Iris pigment epithelial cell (primary cell): ENCODE data around the gene CAT.
"Not testable (repeated sequence)": the region's sequence is repeated elsewhere in the genome, so short reads cannot be mapped to it uniquely, and the experiment has no call there.

Experiments
- DNase-seq: peaks from one replicate; pipeline ENCODE4 v3.0.0-alpha.2; 2011; ENCODE audit warnings: low read depth

Gene CAT

GRCh38 chr11:34438529-34439507 is at the start of gene CAT:
Gene CAT, plus strand, starts transcription at chr11:34438934. Its CDS starts 80 bp downstream, at chr11:34439014.
- peak; percentile 99 for DNase-seq

GRCh38 chr11:34394771-34395300 is 43.9 kb upstream of the CAT start:
- no peak for DNase-seq

- peak; percentile 64 for DNase-seq
Measured at GRCh38 chr11:34395916-34396550, 42.7 kb upstream of the CAT start.

GRCh38 chr11:34397120-34397519 is 41.6 kb upstream of the CAT start:
- no peak for DNase-seq

DNA sequence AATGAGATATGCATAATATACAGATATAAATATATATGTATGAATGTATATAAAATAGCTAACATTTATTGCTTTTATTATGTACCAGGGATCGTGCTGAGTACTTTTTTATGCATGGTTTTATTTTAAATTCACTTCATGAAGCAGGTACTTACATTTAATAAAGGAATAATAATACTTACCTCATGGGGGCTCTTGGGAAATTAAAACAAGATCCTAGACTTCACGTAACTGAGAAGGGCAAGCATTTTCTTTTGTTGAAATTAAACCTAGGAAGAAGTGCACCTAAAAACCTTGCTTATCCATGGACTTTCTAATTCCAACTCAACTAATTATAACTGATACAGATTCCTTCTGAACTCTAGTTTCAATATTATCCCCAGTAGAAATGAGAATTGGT is 40.9 kb upstream of the CAT start:
- no peak for DNase-seq

DNA sequence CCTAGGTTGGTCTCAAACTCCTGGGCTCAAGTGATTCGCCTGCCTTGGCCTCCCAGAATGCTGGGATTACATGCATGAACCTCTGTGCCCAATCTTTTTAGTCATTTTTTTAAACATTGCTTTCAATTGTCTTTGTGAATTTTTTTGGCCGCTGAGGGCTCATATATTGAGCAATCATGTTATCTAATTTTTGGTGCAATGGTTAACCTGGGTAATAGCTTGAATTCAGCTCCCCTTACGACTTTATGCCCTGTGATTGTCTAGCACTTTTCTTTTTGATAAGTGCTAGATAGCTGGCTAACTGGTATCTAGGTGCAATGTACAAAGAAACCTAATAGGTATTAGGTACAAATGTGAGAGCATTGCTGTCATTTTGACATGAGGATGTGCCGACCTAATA is 35.3 kb upstream of the CAT start:
- DNase-seq = no peak

DNA sequence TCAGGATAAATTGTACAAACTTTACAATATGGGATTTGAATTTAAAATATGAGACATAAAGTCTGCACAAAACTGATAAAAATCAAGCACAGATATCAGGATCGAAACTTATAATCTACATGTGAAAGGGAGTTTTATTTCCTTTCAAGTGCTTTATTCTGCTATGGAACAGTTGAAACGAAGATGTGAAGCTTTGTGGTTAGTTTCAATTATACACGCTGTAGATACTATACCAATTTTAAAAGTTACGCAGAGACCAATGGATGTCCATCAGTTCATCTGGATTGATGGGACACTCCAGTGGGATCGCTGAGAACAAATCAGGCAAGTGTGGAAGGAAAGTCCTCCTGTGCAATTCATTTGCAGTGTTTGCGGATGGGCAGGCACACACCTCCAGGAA is 34.5 kb upstream of the CAT start:
- no peak for DNase-seq

DNA sequence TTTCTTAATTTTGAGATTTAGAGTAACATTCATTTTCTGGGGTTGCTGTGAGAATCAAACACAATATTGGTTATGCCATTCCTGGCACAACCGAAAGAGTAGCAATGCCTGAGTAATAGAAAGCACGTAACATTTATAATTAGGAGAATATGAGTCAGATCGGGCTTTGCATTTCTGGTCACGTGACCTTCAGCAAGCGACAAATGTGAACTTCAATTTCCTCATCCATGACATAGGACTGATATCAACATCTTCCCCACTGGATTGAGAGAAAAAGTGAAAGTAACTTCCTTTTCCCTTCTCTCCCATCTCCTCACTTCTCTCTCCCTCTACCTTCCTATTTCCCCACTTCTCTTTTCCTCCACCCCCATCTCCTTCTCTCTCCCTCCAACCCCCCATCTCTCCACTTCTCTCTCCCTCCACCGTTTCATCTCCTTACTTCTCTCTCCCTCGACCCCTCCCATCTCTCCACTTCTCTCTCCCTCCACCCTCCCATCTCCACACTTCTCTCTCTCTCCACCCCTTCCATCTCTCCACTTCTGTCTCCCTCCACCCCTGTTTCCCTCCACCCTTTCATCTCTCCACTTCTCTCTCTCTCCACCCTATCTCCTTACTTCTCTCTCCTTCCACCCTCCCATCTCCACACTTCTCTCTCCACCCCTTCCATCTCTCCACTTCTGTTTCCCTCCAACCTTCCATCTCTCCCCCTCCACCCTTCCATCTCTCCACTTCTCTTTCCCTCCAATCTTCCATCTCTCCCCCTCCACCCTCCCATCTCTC is 33.5 kb upstream of the CAT start:
- DNase-seq = peak; percentile 11

GRCh38 chr11:34406413-34406812 is 32.3 kb upstream of the CAT start:
- no peak for DNase-seq

GRCh38 chr11:34407121-34407813 is 31.5 kb upstream of the CAT start:
- no peak for DNase-seq

- DNase-seq = no peak
Measured at GRCh38 chr11:34408580-34409172, 30.1 kb upstream of the CAT start.

DNA sequence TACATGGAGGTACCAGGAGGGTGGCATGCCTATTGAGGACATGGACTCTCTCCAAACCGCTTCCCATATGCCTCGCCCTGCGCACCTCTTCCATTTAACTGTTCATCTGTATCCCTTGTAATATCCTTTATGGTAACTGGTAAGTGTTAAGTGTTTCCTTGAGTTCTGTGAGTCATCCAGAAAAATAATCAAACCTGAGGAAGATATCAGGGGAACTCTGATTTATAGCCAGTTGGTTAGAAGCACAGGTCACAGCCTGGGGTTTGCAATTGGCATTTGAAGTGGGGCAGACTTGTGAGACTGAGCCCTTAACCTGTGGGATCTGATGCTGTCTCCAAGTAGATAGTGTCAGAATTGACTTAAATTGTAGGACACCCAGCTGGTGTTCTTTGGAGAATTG is 27.6 kb upstream of the CAT start:
- DNase-seq = no peak

- DNase-seq = peak; percentile 28
Measured at GRCh38 chr11:34411791-34412190, 26.9 kb upstream of the CAT start.

- DNase-seq = no peak
Measured at GRCh38 chr11:34413263-34413662, 25.5 kb upstream of the CAT start.

GRCh38 chr11:34415538-34415937 is 23.2 kb upstream of the CAT start:
- DNase-seq = no peak

DNA sequence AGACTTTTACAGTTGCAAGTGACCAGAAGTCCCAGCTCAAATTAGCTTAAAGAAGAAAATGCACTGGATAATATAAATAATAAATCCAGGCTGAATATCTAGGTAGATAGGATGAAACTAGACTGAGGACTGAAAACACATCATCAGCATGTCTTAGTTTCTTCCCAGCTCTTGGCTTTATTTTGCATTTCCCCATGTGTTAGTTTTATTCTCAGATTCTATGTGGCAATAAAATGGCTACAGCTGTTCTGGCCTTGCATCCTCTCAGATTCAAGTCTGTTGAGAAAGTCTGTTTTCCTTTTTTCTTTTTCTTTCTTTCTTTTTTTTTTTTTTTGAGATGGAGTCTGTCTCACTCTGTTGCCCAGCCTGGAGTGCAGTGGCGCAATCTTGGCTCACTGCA is 22.6 kb upstream of the CAT start:
- no peak for DNase-seq

GRCh38 chr11:34416766-34417165 is 22.0 kb upstream of the CAT start:
- peak; percentile 65 for DNase-seq

GRCh38 chr11:34417202-34417601 is 21.5 kb upstream of the CAT start:
- no peak for DNase-seq

DNA sequence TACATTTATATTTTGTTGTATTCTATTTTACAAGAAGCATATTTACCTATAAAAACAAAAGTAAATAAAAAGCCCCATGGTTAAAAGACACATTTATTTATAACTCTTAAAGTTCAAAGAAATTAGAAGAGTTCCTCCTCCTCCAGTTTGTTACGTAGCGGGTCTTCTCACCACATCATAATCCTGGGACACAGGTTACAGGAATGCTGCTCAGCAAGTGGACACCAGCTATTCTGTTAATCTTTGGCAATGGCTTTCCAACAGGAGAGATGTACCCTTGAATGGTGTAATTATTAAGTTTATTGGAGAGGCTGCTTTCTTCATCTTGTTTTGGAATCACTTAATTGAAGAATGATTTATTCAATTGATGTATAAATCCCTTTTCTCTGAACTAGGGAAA is 19.6 kb upstream of the CAT start:
- no peak for DNase-seq

- no peak for DNase-seq
Measured at GRCh38 chr11:34423300-34423699, 15.4 kb upstream of the CAT start.

- not testable (repeated sequence) for DNase-seq
Measured at GRCh38 chr11:34424826-34425225, 13.9 kb upstream of the CAT start.
